A204.1 (cell line): Measurements from ENCODE around the gene MASP1.

Source experiments
- FAIRE-seq: peaks from 2 replicates; lab custom pipeline; 2012; peaks lifted over from hg19 to GRCh38; lab: Jason Lieb, UNC

The MASP1 gene

GRCh38 chr3:187185759-187186158, 105.8 kb downstream of the MASP1 start:
- no peak for FAIRE-seq
